Neural progenitor cell (in vitro differentiated cells): ENCODE measurements around the gene CDK4.

Source experiments
- CTCF ChIP-seq: fragments of 200-600 bp; sonication (generic); IDR thresholded peaks from 2 replicates; pipeline ENCODE4 v1.5.1; 2017; ENCODE audit warnings: antibody characterized with exemption, mild to moderate bottlenecking
- EZH2 ChIP-seq: fragments of 200-600 bp; sonication (generic); IDR thresholded peaks from 2 replicates; pipeline ENCODE4 v1.6.1; 2017; ENCODE audit warnings: antibody characterized with exemption, mild to moderate bottlenecking, moderate library complexity
- EZH2phosphoT487 ChIP-seq: fragments of 200-600 bp; sonication (generic); IDR thresholded peaks from 2 replicates; pipeline ENCODE4 v1.6.1; 2017; ENCODE audit warnings: antibody characterized with exemption

- TF ChIP-seq CTCF: no peak
- TF ChIP-seq EZH2: no peak
- TF ChIP-seq EZH2phosphoT487: no peak
Observed at GRCh38 chr12:57766464-57767304, 14.6 kb upstream of the CDK4 start, which contains the start of gene CYP27B1.
